Bone marrow (tissue), 2 donors: ENCODE data around the gene NAXE.
"Not testable (repeated sequence)": the region's sequence is repeated elsewhere in the genome, so short reads cannot be mapped to it uniquely, and the experiment has no call there.

ENCODE experiments used
- DNase-seq, 2 donors: peaks; one replicate each; lab custom pipeline; 2025; lab: John Stamatoyannopoulos, UW

The NAXE gene

GRCh38 chr1:156623946-156624813, 32.6 kb downstream of the NAXE start:
- DNase-seq = no peak

GRCh38 chr1:156624814-156625435, 33.3 kb downstream of the NAXE start:
- DNase-seq = no peak

- peak; percentile 27 to 53 for DNase-seq
Measured at GRCh38 chr1:156625436-156626078, 34.0 kb downstream of the NAXE start.

- DNase-seq = no peak
Measured at GRCh38 chr1:156626079-156626438, 34.5 kb downstream of the NAXE start.

- no peak for DNase-seq
Measured at GRCh38 chr1:156627313-156627880, 35.8 kb downstream of the NAXE start.

- no peak for DNase-seq
Measured at GRCh38 chr1:156629823-156630449, 38.4 kb downstream of the NAXE start.

GRCh38 chr1:156631152-156631551, 39.6 kb downstream of the NAXE start:
- DNase-seq = not testable (repeated sequence)

- DNase-seq = no peak
Measured at GRCh38 chr1:156632355-156632754, 40.8 kb downstream of the NAXE start.

GRCh38 chr1:156638189-156638985, 46.8 kb downstream of the NAXE start:
- DNase-seq = no peak

GRCh38 chr1:156639601-156640101, 48.1 kb downstream of the NAXE start:
- DNase-seq = no peak

- DNase-seq = no peak
Measured at GRCh38 chr1:156640842-156641706, 49.5 kb downstream of the NAXE start.

- no peak for DNase-seq
Measured at GRCh38 chr1:156641761-156642264, 50.2 kb downstream of the NAXE start, which contains the start of gene BCAN. Gene BCAN (plus strand): TSS chr1:156642117. CDS start chr1:156646055, 3,938 bp downstream.

GRCh38 chr1:156642265-156643048, 50.9 kb downstream of the NAXE start:
- DNase-seq = no peak

- no peak for DNase-seq
Measured at GRCh38 chr1:156643049-156643777, 51.6 kb downstream of the NAXE start.

GRCh38 chr1:156643778-156644092, 52.2 kb downstream of the NAXE start:
- DNase-seq = peak in 1 of 2 donors; percentile 39
